Left lung (tissue), 10 donors: ENCODE measurements around the gene GAS2L2. TPM values are rescaled to one million over a fixed set of nuclear protein-coding genes. Genes with fewer than 3 reads are reported as not detected.
A peak's percentile ranks its signal among the peaks of the same experiment; 100 is the strongest.

Experiments
- ATAC-seq: fragments of 200-7000 bp; cut with Tn5 transposase; one replicate; pipeline ENCODE4 v1.9.1; 2020; ENCODE audit warnings: moderate library complexity
- DNase-seq, 4 donors: peaks; one replicate each; pipeline ENCODE4 v3.0.0-alpha.2; 2013 to 2020
- H3K27ac ChIP-seq, 2 donors: fragments of 200-600 bp; sonication (generic) in 1 of 2; one replicate each; pipeline versions ENCODE4 v1.5.0 to v1.8.0; 2020 to 2021
- H3K27me3 ChIP-seq, 2 donors: fragments of 200-600 bp; sonication (generic) in 1 of 2; one replicate each; pipeline versions ENCODE4 v1.5.0 to v1.8.0; 2020 to 2021
- H3K36me3 ChIP-seq, 2 donors: fragments of 200-600 bp; sonication (generic) in 1 of 2; one replicate each; pipeline versions ENCODE4 v1.5.0 to v1.8.0; 2020 to 2021
- H3K4me1 ChIP-seq, 2 donors: fragments of 200-600 bp; one replicate each; pipeline ENCODE4 v1.8.0; 2021
- H3K4me3 ChIP-seq, 2 donors: fragments of 200-600 bp; sonication (generic) in 1 of 2; one replicate each; pipeline versions ENCODE4 v1.5.0 to v1.8.0; 2020 to 2021; ENCODE audit warnings: mild to moderate bottlenecking in 1 of 2
- H3K9me3 ChIP-seq, 2 donors: fragments of 200-600 bp; sonication (generic) in 1 of 2; one replicate each; pipeline versions ENCODE4 v1.5.0 to v1.8.0; 2020 to 2021
- intact Hi-C, 2 donors: fragments of 100-400 bp; cut with DNase I; formaldehyde crosslinking; loops; one replicate each; pipeline versions ENCODE4 v1.11.2 to v1.14.2; 2022
- polyA plus RNA-seq, 6 donors: library from polyadenylated mRNA; unstranded; fragments of 120-200 nt; gene quantifications; one replicate each; pipeline ENCODE4 v1.2.1, GENCODE V29; 2013; ENCODE audit not compliant: insufficient read length in 6 of 6
- total RNA-seq, 2 donors: library from RNA; stranded (reverse); fragmentation: NEBNext Ultra II Directional; extraction: Animal tissue kit (Norgen Biotek cat#: 25700); gene quantifications; one replicate each; pipeline ENCODE4 v1.2.1, GENCODE V29; 2021
- TF ChIP-seq, protein P1 (sequence below), 2 donors: fragments of 200-600 bp; sonication (generic) in 1 of 2; IDR thresholded peaks; one replicate each; pipeline versions ENCODE4 v1.5.0 to v1.8.0; 2021; ENCODE audit warnings: antibody characterized with exemption in 2 of 2
- donor health status: DM: no; HTN: yes; CAD: no.
- donor health status: DM: no; HTN: no; CAD: no.

The GAS2L2 gene
- total and polyA plus RNA-seq, 8 donors: 0.15 to 1.8 (median 1.1) TPM

DNA sequence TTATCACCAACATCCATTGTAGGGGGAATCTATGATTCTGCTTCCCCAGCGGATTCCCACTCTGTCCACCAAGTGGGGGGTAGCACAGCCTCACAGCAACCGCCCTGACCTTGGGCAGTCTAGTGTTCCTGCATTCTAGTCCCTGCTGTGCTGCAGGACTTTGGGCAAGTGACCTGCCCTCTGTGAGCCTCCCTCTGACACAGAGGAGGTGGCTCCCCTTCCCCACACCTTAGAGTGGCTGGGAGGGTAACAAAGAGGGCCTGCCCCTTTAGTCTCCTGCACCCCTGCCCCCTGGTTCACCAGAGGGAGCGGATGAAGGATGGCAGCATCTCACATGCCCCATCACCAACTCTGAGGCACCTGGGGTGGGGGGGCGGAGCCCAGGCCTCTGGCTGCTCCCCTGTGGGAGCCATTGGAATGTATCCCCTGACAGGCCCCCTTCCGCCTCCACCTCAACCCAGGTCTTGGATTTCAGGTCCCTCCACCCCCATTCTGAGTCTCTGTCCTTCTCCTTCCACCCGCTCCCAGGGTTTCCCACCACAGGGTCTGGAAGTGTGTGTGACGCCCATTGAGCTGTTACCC, 10.1 kb downstream of the GAS2L2 start:
- intact Hi-C loops: no loop called here
- H3K9me3 ChIP-seq: no peaks in the 10 kb centered on the region
- no peak overlapping the region for H3K27ac ChIP-seq
- peaks cover 13 to 48% of the 10 kb centered on the region in 2 donors for H3K27me3 ChIP-seq
- ATAC-seq: no peak
- H3K36me3 ChIP-seq: no peaks in the 10 kb centered on the region
- H3K4me1 ChIP-seq: peaks cover 5 to 9% of the 10 kb centered on the region in 2 donors
- H3K4me3 ChIP-seq: no peak overlapping the region
- peak in 1 of 4 donors; percentile 55 for DNase-seq
- TF ChIP-seq, protein P1, sequence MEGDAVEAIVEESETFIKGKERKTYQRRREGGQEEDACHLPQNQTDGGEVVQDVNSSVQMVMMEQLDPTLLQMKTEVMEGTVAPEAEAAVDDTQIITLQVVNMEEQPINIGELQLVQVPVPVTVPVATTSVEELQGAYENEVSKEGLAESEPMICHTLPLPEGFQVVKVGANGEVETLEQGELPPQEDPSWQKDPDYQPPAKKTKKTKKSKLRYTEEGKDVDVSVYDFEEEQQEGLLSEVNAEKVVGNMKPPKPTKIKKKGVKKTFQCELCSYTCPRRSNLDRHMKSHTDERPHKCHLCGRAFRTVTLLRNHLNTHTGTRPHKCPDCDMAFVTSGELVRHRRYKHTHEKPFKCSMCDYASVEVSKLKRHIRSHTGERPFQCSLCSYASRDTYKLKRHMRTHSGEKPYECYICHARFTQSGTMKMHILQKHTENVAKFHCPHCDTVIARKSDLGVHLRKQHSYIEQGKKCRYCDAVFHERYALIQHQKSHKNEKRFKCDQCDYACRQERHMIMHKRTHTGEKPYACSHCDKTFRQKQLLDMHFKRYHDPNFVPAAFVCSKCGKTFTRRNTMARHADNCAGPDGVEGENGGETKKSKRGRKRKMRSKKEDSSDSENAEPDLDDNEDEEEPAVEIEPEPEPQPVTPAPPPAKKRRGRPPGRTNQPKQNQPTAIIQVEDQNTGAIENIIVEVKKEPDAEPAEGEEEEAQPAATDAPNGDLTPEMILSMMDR (IDR thresholded peaks at IDR 0.05): no peak

DNA sequence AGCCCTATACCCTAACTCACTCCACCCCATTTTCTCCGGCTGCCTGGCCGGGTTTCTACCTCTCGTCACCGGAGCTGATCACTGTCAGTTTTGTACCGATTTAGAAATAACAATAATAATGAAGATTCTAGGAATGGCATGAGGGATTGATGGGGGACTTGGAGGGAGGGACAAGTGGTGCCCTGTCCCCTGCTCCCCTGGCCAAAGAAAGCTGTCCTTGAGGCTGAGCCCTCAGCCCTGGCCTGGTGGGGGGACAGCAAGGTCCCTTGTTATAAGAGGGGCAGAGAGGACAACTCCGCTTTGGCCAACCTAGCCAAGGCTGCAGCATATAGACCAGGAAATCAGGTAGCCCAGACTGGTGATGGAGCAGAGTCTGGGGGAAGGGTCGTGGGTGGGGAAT, 10.5 kb downstream of the GAS2L2 start:
- Histone ChIP-seq H3K27ac (no peak overlapping the region), H3K27me3 (peaks cover 13 to 44% of the 10 kb centered on the region in 2 donors), H3K36me3 (no peaks in the 10 kb centered on the region), H3K4me3 (no peak overlapping the region), H3K4me1 (peaks cover 5 to 9% of the 10 kb centered on the region in 2 donors), H3K9me3 (no peaks in the 10 kb centered on the region)
- DNase-seq (peak in 1 of 4 donors; percentile 28), ATAC-seq (no peak)
- TF ChIP-seq, protein P1 (IDR thresholded peaks at IDR 0.05): no peak
- intact Hi-C loops: no loop called here

DNA sequence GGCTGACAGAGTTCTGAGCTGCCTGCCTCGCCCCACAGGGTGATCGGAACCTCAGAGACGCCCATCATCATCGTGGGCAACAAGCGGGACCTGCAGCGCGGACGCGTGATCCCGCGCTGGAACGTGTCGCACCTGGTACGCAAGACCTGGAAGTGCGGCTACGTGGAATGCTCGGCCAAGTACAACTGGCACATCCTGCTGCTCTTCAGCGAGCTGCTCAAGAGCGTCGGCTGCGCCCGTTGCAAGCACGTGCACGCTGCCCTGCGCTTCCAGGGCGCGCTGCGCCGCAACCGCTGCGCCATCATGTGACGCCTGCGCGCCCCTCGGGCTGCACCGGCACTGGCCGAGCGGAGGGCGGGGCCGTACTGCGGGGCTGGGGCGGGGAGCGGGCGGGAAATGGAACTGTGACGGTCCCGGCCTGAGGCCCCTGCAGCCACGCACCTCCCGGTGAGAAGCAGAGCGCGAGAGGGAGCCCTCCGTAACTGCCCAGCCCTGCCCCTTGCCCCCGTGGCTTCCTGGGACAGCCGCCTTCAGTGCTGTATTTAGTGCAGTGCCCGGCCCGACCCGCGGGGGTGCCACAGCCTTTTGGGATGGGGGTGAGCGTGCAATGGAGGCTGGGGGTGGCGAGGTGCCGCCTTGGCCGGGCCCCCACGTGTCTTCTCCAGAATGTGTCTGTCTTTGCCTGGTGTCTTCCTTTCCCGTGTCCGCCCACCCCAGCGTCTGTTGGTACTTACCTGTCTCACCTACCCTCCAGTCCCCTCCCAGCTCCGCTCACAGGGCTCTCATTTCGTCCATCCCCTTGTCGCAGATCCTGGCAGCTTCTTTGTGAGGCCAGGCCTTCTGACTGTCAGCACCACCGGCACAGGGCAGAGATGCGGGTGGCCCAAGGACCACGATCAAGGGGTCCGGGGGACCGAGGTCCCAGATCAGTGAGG, 11.8 kb downstream of the GAS2L2 start:
- peak in 2 of 4 donors; percentile 25 to 72 for DNase-seq
- TF ChIP-seq, protein P1 (IDR thresholded peaks at IDR 0.05): no peak
- Histone ChIP-seq H3K9me3 (no peaks in the 10 kb centered on the region), H3K4me3 (no peak overlapping the region), H3K27me3 (peaks cover 13 to 44% of the 10 kb centered on the region in 2 donors), H3K4me1 (peaks cover 5 to 9% of the 10 kb centered on the region in 2 donors), H3K27ac (no peak overlapping the region), H3K36me3 (no peaks in the 10 kb centered on the region)
- intact Hi-C loops: no loop called here
- peak; percentile 43 for ATAC-seq

DNA sequence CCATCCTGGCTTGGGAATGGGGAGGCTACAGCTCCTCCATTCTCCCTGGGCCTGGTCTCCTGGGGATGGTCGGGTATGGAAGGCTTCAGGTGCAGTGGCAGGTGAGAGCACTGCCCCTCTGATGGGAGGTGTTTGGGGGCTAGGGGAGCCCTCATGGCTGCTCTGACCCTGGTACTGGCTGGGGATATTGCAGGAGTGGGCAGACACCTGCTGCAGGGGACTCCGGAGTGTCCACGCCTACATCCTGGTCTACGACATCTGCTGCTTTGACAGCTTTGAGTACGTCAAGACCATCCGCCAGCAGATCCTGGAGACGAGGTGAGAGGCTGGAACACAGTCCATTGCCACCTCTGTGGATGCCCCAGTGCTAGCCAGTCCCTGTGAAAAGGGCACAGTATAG, 12.8 kb downstream of the GAS2L2 start:
- ATAC-seq (no peak), DNase-seq (peak in 1 of 4 donors; percentile 20)
- Histone ChIP-seq H3K27ac (no peak overlapping the region), H3K27me3 (peaks cover 13 to 44% of the 10 kb centered on the region in 2 donors), H3K36me3 (no peaks in the 10 kb centered on the region), H3K9me3 (no peaks in the 10 kb centered on the region), H3K4me1 (peaks cover 5 to 9% of the 10 kb centered on the region in 2 donors), H3K4me3 (no peak overlapping the region)
- TF ChIP-seq, protein P1 (IDR thresholded peaks at IDR 0.05): no peak
- intact Hi-C loops: no loop called here

DNA sequence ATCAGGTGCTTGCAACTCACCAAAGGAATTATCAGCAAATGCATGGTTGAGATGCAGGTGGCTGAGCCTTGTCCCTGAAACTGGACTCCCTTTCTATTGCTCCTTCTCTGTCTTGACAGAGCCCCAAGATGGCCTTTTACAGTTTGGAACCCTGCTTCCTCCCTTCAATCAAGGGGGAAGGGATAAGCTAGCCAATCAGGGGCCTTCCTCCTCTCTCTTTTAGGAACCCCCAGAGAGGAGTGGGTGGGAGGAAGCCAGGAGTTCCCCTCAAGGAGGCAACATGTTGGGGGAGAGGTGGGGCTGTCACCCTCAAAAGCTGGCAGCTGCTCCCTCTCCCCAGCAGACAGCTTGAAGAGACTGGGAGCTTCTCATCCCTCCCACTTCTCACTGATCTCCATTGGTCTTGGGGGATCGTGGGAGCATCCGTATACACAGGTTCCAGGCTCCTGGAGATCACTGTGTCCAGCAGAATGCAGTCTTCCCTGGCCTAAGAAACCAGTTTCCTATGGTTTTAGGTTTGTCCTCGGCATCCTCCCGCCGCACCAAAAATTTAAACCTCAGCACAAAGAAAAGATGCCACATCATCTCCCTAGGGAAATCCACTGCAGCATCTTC, 14.4 kb downstream of the GAS2L2 start:
- Histone ChIP-seq H3K4me3 (no peak overlapping the region), H3K4me1 (peaks cover 5 to 9% of the 10 kb centered on the region in 2 donors), H3K27me3 (peaks cover 13 to 39% of the 10 kb centered on the region in 2 donors), H3K36me3 (no peaks in the 10 kb centered on the region), H3K9me3 (no peaks in the 10 kb centered on the region), H3K27ac (no peak overlapping the region)
- ATAC-seq: no peak
- no peak for DNase-seq
- TF ChIP-seq, protein P1 (IDR thresholded peaks at IDR 0.05): no peak
- intact Hi-C loops: no loop called here
